Measurements from ENCODE around the gene PM20D1.
A peak's percentile ranks its signal among the peaks of the same experiment; 100 is the strongest.

GRCh38 chr1:205858141-205858961, 8.4 kb upstream of the PM20D1 start:
- TF ChIP-seq CTCF (IDR thresholded peaks at IDR 0.05), result peak in 6 of 7 experiments; percentile 15 to 63 (median 45)
- TF ChIP-seq POLR2A (IDR thresholded peaks at IDR 0.05), result no peak

Data from body of pancreas (tissue), 4 donors.